ENCODE results near the gene BAG5. TPM values are rescaled to one million over a fixed set of nuclear protein-coding genes. Genes with fewer than 3 reads are reported as not detected.

The BAG5 gene

Small RNAs within 50 kb of the gene (small RNA-seq; reads per million reads assigned to genes)
- gene RNU4-68P (ENCODE audit: insufficient read depth) (not detected), gene RNU7-160P (ENCODE audit: insufficient read depth) (not detected)
